Activated CD8-positive, alpha-beta memory T cell treated with anti-CD3 and anti-CD28 coated beads for 48 hours (primary cell): ENCODE results near the gene DYNC1I1.

Experiments
- DNase-seq, 3 experiments: peaks; one replicate each; pipeline ENCODE4 v3.0.0-alpha.2; 2020; ENCODE audit warnings: low read depth in 2 of 3, low spot score in 2 of 3

DYNC1I1 gene

DNA sequence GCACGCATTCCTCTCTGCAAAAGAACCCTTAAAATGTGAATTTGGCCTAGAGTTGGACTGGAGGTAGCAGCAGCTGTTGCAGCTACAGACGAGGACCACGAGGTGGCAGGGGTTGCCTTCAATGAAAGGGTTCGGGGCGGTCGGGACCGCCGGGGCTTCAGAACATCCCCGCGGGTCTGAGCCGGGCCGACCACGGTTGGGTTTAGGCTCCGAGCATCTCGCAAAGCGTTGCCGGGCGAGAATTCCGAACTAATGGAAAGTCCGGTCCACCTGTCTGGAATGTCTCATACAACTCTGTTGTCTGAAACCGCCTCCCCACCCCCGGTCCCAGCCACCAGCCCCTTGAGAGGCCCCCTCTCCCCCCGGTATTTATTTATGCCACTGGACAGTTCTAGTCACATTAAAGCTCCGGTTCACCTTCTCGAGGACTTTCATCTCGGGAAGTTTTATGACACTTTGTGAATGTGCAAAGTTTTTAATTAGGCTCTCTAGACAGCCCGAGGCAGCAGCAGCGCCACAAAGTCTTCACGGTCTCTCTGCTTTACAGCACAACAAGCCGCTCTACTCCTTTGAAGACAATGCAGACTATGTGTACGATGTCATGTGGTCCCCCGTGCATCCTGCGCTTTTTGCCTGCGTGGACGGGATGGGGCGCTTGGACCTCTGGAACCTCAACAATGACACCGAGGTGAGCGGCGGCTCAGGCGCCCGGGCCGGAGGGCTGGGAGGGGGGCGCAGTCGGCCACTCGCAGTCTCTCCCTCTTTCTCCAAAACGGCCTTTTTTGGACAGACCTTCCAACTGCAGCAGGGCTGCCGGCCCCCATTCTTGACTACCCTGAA lies 303.4 kb downstream of the DYNC1I1 start:
- peak; percentile 5 to 11 (median 6) for DNase-seq

DNA sequence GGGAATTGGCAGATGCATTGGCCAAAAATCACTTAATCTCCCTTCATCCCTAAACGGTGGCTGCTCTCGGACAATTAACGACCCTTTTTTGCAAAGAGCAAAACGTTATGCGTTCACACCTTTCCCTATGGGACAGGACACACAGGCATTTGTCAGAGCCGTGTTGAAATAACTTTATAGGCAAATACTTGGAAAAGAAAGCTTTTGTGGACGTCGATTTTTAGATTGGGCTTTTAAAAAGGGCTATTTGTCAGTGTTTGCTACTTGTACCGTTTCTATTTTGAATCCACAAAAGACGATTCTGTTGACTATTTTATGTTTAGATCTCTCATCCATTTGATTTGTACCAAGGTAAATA lies 304.0 kb downstream of the DYNC1I1 start:
- DNase-seq: no peak

DNA sequence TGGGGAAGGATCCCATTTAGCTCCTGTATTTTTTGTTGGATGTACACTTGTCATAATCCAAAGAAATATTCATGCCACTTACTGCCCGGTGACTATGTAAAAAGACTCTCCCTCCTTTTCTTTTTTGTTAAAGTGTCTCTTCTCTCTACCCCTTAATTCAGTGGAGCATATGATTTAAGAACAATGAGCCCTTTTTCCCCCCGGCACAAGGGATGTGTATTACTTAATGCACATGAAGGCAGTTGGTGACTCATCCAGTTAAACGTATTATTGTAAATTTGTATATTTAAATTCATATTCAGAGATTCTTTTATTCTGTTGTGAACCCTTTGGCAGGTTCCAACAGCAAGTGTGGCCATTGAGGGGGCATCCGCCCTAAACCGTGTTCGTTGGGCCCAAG lies 307.7 kb downstream of the DYNC1I1 start:
- DNase-seq: no peak

DNA sequence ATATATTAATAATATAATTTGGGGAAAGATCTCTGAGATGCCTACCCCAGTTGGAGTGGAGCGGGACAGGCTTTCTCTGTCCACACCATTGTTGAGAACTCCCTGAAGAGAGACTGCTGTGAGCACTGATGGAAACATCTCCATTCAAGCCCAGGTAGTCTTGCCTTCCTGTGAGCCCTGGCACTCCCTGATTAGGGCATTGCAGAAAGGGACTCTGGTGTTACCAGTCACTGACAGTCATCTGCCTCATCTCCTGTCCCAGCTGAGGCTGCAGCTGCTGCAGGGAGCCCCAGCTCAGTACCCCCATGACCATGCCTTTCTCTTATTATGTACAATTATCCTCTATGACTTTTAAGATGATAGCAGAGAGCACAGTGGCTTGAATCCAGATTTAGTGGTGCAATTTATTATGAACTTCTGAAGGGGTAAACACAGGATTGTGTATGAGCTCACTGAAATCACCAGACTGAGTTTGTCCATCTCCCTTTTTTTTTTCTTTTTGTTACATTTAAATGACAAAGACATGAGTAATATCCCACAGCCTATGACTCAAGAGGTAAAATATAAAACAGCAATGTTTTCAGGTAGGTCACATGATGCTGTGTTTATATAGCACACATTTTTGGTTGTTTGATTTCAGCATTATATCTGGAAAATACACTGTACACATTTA lies 312.7 kb downstream of the DYNC1I1 start:
- DNase-seq: no peak

- no peak for DNase-seq
These were observed 313.6 kb downstream of the DYNC1I1 start for GRCh38 chr7:96085953-96086352.

DNA sequence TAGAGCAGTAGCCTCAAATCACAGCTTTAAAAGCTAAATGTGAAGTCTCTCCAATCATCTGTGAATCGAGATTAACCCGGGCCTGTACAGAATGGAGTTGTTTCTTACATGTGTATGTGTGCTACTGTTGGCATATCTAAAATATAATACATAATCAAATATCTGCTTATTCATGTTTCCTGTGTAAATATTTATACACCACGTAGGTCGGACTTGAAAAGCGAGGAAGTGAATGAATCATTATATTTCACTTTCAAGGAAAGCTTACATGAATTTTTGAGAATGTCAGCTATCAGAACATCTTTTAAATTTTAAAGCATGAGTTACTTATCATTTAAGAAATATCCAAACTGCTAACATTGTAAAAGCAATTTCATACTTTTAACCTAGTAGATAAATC lies 316.2 kb downstream of the DYNC1I1 start:
- no peak for DNase-seq

- no peak for DNase-seq
These were observed 317.2 kb downstream of the DYNC1I1 start for GRCh38 chr7:96089511-96089910.

DNA sequence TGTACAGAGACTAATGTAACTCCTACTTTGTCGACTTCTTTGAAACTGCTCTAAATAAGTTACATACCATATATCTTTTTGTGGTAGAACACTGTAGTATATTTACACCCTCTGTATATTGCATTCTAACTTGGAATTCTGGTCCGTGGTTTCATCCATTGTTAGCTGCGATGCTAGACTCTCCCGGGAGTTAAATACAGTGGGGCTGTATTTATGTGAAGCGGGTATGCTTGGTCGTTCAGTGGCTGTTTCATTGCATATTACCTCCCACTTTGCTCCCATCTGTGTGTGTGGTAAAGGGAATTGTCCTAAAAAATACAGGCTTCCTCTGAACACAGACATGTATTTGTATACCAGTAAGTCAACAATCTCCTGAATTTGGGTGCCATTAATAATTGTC lies 318.4 kb downstream of the DYNC1I1 start:
- no peak for DNase-seq

GRCh38 chr7:96093435-96093834 lies 321.1 kb downstream of the DYNC1I1 start:
- no peak for DNase-seq

DNA sequence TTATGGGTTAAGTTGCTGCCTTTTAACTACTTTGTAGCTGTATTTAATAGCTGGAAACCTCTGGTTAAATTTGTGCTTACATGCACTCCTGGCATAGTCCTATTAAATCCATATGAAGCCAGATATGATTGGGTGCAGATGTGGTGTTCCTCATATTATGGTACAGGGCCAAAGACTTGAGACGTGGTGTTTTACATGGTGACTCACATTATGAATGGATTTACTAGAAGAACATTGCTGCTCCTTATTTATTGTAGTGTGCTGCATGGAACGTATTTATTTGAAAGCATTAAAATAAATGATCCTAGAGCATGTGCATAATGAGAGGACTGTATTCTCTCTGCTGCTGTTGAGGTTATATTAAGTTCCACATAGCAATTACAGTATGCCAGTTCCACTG lies 325.5 kb downstream of the DYNC1I1 start:
- DNase-seq: no peak

DNA sequence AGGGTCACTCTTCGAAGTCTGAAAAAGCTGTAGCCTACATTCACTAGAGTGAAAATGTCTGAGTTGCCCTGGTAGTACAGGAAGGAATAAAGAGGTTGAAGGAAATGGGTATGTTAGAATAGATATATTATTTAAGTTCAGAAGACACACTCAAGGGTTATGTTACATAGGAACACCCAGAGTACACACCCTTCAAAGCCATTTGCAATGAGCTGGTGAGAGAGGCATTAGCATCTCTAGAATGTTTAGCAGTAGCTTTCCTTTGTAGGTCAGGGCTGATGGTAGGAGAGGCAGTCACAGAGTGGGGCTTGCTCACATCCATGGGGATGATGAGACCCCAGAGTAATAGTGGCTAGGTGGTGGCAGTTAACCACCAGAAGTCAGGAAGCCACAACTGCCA lies 328.4 kb downstream of the DYNC1I1 start:
- no peak for DNase-seq

DNA sequence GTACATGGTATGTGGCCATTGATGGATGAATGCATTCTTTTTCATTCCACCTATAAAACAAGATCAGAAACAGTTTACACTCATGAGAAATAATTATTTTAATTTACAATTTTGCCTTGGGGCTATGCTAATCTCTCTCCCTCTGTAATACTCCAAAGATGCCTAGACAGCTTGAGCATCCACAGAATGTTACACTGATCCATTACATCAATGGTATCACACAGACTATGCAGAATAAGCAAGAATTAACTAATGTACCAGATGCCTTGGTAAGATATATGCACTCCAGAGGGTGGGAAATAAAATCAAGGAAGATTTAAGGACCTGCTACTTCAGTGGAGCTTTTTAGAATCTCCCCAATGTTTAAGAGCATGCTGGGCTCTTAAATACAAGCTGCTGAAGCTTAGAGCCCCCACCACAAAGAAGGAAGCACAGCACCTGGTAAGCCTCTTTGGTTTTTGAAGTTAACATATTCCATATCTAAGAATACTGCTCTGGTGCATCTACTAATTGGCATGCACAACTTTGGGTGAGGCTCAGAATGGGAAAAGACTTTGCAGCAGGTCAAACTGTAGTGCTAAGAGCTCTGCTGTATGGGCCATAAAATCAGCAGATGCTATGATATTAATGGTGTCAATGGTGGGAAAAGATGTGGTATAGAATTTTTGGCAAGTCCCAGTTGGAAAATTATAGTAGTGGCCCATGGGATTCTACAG lies 329.9 kb downstream of the DYNC1I1 start:
- no peak for DNase-seq

DNA sequence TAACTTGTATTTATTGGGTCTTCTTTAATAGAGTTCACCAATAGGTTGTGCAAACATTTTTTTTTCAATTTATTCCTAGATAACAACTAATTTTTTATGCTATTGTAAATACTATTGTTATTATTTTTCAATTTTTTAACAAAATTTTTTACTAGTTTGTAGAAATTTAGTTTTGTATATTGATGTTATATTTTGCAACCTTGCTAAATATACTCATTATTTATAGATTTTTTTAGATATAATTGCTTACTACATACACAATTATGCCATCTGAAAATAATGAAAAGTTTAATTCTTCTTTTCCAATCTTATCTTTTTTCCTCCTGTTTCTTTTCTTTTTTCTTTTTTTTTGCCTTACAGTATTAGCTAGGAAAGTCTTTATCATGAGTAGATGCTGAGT lies 332.6 kb downstream of the DYNC1I1 start:
- DNase-seq: no peak

GRCh38 chr7:96111405-96111804 lies 339.1 kb downstream of the DYNC1I1 start:
- DNase-seq: no peak

DNA sequence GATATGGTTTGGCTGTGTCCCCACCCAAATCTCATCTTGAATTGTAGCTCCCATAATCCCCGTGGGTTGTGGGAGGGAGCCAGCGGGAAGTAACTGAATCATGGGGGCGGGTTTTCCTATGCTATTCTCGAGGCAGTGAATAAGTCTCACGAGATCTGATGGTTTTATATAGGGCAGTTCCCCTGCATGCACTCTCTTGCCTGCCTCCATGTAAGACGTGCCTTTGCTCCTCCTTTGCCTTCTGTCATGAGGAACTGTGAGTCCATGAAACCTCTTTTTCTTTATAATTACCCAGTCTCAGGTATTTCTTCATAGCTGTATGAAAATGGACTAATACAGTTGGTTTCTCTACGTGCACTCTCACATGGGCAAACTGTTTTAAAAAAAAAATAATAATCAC lies 341.8 kb downstream of the DYNC1I1 start:
- DNase-seq: no peak

DNA sequence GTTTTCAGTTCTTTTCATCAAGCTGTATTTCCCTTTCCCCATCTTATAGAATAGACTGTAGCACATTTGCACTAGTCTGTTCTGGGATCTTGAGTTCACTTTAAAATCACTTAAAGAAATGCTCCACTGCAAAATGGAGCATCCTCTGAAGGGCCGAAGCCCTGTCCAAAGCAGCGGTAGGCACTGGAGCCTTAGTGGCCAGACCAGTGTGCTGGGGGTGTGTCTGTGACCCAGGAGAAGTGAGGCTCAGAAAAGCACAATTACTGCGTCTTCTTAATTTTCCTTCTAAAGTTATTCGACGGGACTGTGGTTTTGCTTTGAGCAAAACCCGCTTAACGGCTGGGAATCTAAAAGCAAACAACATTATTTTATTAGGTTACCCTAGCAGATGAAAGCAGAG lies 343.8 kb downstream of the DYNC1I1 start:
- DNase-seq: no peak

DNA sequence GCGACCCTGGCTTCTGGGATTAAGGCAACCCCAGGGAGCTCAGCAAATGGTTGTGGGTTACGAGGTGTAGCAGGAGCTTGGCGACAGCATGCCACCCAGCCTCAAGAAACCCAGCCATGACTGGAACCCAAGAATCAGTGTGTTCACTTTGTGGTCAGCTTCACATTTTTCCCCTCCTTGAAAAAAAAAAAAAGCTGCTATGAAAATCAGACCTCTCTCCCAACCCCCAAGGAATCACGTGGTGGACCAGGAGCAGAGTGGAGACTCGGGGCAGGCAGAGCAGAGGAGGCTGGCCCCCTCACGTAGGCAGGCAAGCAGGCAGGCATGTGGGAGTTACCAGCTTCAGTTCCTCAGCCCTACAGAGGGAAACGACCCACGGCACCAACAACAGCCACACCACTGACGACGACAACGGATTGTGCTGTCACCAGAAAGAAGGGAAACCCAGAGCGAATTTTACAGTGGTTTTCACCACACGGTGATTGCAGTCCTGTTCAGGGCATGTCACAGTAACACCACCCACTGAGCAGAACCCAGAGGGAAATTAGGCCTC lies 346.2 kb downstream of the DYNC1I1 start:
- DNase-seq: no peak

- DNase-seq: no peak
These were observed 348.3 kb downstream of the DYNC1I1 start for GRCh38 chr7:96120445-96121225.

DNA sequence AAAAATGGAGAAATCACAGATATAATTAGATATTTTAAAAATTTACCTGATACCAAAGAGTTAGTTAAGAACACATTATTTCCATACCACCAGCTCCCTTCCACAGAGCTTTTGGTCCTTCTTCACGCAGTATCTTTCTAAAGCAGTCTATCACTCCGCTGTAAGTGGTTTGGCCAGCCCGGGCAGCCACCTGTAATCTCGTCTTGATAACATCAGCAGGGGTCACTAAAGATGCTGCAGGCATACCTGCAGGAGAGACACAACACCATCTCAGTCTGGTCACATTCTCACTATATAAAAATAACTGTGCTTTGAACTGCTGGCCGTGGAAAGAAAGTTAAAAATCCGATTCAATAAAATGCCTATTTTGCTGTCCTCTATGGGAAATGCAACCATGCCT lies 349.4 kb downstream of the DYNC1I1 start:
- DNase-seq: no peak

DNA sequence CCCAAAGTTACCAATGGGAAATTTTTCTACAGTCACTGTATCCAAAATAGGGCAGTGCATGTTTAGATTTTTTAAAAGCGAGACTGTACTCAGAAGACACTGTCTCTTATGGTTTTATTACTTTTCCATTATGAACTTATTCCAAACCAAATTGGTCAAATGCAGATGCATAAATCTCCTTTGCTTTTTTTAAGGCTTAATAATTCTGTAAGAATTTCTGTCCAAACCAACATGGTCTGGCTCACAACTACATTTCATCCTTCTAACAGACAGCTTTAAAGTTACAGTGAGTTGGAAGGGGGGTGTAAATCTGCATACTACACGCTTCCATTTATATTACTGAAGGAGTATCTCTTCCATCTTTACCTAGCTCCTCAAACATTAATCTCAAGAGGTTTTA lies 350.4 kb downstream of the DYNC1I1 start:
- DNase-seq: no peak

DNA sequence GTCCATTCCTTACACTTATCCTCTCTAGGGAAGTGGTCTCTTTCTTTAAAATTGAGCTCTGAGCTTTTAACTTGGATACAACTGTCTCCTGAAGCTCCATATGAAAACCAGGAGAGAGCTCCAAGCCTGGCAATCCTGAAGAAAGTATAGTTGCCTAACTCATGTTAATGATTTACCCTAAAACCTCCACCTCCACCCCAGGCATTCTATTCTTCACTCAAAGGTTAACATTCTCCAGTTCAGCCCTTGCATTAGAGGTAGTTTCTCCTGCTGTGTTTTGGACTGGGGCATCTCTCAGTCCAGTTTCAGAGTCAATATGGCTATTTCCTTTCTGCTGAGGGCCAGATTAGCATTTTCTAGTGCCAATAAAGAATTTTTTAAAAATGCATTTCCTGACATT lies 354.0 kb downstream of the DYNC1I1 start:
- DNase-seq: no peak
